HG02759 (cell line): ENCODE results near the gene NLGN1.
"Not testable (repeated sequence)": the region's sequence is repeated elsewhere in the genome, so short reads cannot be mapped to it uniquely, and the experiment has no call there.

Source experiments
- ATAC-seq: cut with Tn5 transposase; IDR thresholded peaks from one replicate; pipeline ENCODE4 v1.9.1; 2021; ENCODE audit warnings: mild to moderate bottlenecking, moderate library complexity; ENCODE audit not compliant: unreplicated experiment

Gene NLGN1

DNA sequence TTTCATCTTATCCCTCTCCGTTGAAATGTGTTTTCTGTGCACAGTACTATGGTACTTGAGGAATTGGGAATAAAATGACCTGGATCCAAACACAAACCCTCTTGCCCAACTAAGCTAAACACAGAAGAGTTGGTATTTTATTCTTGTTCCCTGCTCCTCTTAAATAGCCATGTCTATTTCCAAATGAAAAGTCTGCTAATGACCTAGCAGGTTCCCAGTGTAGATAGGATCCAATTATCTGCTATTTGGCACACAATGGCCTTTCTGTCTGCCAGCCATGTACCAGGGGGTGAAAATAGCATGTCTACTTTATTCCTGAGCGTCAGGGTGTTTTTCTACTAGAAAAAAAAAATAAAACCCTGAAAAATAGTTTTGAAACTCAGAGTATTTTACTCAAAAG is 804.6 kb downstream of the NLGN1 start:
- no peak for ATAC-seq

DNA sequence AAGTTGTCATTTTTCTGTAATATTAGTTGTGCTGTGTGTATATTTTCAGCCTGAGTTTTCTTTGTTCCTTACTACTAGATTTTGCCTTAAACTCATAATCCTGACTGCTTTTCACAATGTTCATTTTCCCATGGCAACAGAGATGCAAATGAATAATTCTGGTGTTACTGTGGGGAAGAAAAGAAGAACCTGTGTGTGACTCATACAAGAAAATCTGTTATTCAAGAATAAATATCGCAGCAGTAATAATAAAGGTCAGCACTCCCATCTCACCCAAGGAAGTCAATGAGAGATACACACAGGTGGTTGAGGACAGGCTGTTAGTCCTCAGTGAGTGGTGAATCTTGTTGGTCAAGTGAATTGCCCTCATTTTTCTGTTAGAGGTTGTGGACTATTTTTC is 805.0 kb downstream of the NLGN1 start:
- ATAC-seq = no peak

DNA sequence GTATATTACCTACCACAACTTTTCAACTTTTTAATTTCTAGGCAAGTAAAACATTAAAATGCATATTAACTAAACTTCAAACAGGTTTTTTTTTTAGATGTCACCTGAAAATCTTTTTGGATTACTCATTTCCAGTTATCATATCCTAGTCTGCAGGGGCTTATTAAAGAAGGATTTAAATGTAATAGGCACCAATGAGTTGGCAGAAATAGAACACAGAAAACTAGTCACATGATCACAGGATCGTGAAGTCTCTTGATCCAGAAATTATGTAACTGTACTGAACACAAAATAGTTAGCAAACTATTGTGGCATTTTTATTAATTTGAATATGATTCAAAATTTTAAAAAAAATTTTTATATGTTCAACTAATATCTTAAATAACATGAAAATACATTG is 807.2 kb downstream of the NLGN1 start:
- no peak for ATAC-seq

GRCh38 chr3:174206607-174207192 is 809.2 kb downstream of the NLGN1 start:
- ATAC-seq = no peak

GRCh38 chr3:174208161-174208560 is 810.6 kb downstream of the NLGN1 start:
- ATAC-seq = no peak

DNA sequence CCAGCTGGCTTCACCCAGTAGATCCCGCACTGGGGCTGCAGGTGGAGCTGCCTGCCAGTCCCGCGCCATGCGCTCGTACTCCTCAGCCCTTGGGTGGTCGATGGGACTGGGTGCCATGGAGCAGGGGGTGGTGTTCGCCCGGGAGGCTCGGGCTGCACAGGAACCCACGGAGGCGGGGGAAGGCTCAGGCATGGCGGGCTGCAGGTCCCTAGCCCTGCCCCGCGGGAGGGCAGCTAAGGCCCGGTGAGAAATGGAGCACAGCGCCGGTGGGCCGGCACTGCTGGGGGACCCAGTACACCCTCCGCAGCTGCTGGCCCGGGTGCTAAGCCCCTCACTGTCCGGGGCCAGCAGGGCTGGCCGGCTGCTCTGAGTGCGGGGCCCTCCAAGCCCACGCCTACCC is 814.4 kb downstream of the NLGN1 start:
- not testable (repeated sequence) for ATAC-seq

DNA sequence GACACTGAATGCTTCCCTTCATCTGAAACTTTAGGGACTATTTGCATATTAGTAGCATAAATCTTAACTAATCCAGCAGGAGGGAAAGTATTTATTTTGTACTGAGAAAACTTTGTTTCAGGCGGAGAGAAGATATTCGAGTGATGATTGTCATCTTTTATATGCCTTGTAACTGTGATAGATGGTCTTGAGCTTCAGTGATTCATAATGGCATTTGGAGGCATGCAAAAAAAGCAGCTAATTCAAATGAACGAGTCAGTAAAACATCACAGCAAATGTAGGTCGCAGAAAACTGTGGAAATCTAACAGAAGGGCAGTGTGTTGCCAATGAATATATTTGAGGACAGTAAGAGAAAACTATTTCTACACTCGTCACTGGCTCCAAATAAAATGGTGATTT is 817.9 kb downstream of the NLGN1 start:
- no peak for ATAC-seq

DNA sequence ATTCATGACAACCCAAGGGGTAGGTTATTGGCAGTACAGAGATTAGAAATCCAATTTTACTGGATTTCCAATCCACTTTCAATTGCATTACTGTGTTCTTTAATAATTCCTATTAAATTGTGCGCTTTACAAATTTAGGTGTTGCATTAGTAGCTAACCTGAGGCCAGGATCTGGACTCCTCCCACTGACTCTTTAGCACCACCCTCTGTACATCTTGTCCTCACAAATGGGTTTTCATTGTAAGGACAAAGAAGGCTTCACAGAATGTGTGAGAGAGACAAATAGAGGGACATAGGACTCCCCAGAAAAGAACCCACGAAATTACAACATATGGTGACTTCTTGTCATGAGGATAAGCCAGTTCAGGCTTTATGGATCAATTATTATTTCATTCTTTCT is 818.5 kb downstream of the NLGN1 start:
- ATAC-seq = no peak

GRCh38 chr3:174216946-174217718 is 819.6 kb downstream of the NLGN1 start:
- ATAC-seq = no peak

GRCh38 chr3:174218016-174218415 is 820.5 kb downstream of the NLGN1 start:
- no peak for ATAC-seq

- ATAC-seq = no peak
Measured at GRCh38 chr3:174219738-174220137, 822.2 kb downstream of the NLGN1 start.

- no peak for ATAC-seq
Measured at GRCh38 chr3:174220775-174221554, 823.4 kb downstream of the NLGN1 start.

- ATAC-seq = no peak
Measured at GRCh38 chr3:174223042-174223441, 825.5 kb downstream of the NLGN1 start.

- ATAC-seq = no peak
Measured at GRCh38 chr3:174223626-174224025, 826.1 kb downstream of the NLGN1 start.

GRCh38 chr3:174229916-174230315 is 832.4 kb downstream of the NLGN1 start:
- ATAC-seq = no peak

DNA sequence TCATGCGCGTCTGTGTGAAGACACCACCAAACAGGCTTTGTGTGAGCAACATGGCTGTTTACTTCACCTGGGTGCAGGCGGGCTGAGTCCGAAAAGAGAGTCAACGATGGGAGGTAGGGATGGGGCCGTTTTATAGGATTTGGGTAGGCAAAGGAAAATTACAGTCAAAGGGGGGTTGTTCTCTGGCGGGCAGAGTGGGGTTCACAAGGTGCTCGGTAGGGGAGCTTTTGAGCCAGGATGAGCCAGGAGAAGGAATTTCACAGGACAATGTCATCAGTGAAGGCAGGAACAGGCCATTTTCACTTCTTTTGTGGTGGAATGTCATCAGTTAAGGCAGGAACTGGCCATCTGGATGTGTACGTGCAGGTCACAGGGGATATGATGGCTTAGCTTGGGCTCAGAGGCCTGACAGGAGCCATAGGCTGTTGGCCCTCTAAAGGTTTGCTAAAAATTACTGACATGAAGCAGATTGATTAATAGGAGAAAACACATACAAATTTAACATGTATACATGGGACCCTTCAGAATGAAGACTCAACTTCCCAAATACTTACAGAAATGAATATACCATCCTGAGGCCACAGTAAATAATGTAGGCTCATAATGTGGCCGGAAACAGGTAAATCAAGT is 834.6 kb downstream of the NLGN1 start:
- not testable (repeated sequence) for ATAC-seq

- no peak for ATAC-seq
Measured at GRCh38 chr3:174232658-174233429, 835.3 kb downstream of the NLGN1 start.

GRCh38 chr3:174233511-174233910 is 836.0 kb downstream of the NLGN1 start:
- no peak for ATAC-seq

GRCh38 chr3:174242311-174243041 is 844.9 kb downstream of the NLGN1 start:
- ATAC-seq = no peak

DNA sequence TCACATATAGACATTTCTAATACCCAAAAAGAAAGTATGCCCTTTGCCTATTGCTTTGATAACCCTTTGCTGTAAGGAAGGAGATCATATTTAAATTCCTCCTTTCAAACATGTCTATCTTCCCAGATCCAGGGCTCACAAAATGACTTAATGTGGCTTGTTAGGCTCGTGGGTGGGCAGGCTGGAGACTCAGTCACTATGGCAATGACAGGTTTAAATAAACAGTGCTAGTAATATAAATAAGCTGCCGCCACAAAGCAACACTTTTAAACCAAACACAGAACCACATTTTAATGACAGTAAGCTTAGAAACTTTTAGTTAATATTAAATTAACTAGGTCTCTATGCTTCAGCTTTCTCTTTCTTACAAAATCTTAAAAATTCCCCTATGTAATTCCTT is 845.6 kb downstream of the NLGN1 start:
- ATAC-seq = no peak
